Measurements from ENCODE around the gene NSMCE1.

The NSMCE1 gene

DNA sequence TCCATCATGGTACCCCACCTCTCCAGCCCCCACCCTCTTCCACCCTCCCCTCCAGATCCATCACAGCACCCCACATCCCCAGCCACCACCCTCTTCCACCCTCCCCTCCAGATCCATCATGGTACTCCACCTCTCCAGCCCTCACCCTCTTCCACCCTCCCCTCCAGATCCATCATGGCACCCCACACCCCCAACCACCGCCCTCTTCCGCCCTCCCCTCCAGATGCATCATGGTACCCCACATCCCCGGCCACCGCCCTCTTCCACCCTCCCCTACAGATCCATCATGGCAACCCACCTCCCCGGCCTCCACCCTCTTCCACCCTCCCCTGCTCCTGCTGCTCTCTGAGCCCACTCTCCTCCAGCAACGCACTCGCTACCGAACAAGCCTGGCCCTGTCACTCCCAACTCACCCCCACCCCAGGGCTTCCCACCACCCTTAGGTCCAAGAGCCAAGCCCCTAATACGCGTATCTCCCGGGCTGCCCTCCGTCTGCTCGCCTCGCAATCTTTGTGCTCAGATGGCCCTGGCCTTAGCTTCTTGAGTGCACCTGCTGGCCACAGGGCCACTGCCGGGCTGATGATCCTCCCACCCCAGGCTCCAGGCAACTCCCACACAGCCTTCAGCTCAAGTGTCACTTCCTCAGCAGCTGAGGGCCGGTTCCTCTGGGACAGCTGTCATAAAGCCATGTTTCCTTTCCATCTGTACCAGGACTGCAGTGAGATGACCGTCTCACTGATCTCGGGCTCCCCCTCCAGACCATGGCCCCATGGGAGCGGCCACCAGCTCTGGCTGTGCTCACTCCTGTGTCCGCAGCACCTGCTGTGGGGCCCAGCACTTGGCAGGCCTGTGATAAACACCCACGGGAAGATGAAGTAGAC, 39.7 kb downstream of the NSMCE1 start:
- no peak for DNase-seq

DNA sequence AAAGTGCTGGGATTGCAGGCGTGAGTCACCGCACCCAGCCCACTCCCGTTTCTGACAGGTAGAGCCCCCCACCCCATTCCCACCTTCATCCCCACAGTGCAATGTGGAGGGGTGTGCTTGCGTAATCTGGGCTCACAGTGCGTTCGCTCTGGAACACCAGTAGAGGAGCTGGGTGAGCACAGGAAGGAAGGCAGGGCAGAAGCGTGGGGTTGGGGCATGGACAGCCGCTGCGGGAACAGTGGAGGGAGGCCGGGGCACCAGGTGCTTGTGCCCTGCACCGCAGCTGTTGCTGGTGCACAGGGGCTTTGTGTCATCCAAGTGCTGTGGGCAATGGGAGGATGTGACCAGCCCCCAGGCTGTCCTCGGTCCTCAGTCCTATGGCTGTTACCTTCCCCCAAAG, 40.5 kb downstream of the NSMCE1 start:
- DNase-seq = no peak

- no peak for DNase-seq
These were observed 41.4 kb downstream of the NSMCE1 start for GRCh38 chr16:27226976-27227705.

GRCh38 chr16:27226476-27226875, 42.1 kb downstream of the NSMCE1 start:
- DNase-seq = no peak

GRCh38 chr16:27225536-27226360, 42.8 kb downstream of the NSMCE1 start:
- no peak for DNase-seq

GRCh38 chr16:27224741-27225300, 43.8 kb downstream of the NSMCE1 start:
- DNase-seq = no peak

- DNase-seq = no peak
These were observed 44.3 kb downstream of the NSMCE1 start for GRCh38 chr16:27224271-27224737.

- no peak for DNase-seq
These were observed 44.9 kb downstream of the NSMCE1 start for GRCh38 chr16:27223701-27224100.

- no peak for DNase-seq
These were observed 45.4 kb downstream of the NSMCE1 start for GRCh38 chr16:27223226-27223610.

DNA sequence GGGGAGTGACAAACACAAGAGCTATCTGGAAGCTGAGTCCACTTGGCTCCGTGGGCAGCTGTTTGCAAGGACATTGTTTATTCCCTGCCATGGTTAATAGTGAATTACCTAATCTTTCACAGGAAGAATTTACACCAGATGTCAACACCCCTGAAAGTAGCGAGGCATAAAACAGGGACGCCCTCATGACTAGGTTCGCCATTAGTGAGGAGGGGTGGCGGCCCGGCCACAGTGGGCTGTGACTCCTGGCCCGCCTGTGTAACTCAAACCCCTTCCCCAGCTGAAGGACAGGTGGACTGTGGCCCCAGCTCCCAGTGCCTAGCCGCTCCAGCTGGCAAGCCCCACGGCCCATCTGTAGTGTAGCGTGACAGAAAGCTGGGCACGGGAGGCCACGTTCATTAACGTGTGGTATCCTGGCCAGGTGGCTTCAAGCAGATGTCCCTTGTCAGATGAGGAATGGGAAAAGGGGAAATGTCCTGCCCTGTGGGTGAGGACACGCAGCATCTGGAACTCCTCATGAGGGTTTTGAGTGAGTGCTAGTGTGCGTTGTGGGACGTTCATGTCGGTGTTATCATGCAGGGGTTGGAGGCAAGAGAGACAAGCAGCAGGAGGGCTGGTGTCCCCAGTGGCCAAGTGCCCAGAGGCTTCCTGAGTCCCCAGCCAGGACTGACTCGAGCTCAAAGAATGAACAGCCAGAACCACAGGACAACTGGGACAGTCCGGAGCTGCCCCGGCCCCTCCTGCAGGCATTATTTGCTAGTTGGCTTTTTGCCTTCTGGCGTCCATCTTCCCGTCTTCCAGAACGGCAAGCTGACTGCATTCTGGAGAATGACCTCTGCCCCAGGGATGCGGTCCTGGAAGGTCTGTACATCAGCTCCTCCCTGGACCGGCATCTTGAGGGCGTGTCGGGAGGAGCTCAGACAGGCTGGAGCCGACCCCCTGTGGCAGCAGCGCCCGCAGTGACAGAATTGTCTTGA, 46.0 kb downstream of the NSMCE1 start:
- no peak for DNase-seq

GRCh38 chr16:27221576-27222248, 46.9 kb downstream of the NSMCE1 start:
- no peak for DNase-seq

DNA sequence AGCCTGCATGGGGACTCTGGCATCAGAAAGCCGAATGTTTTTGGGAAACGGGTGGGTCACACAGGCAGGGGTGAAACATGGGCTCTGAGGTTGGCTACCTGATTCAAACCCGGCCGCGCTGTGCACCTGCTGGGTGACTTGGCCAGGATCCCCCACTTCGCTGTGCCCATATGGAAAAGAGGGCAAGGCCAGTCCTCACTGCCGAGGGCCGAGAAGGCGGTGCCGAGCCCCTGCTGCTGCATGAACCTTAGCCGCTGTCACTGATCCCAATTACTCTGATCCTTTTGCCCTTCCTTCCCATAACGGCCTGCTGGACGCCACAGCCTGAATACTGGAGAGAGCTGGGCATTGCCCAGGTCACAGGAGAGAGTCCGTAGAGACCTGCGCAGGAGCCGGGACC, 47.6 kb downstream of the NSMCE1 start:
- DNase-seq = no peak

- no peak for DNase-seq
These were observed 48.0 kb downstream of the NSMCE1 start for GRCh38 chr16:27220527-27220926.

GRCh38 chr16:27220120-27220519, 48.5 kb downstream of the NSMCE1 start:
- no peak for DNase-seq

GRCh38 chr16:27219161-27219560, 49.4 kb downstream of the NSMCE1 start:
- no peak for DNase-seq

GRCh38 chr16:27218756-27219155, 49.8 kb downstream of the NSMCE1 start:
- no peak for DNase-seq

- no peak for DNase-seq
These were observed 51.3 kb downstream of the NSMCE1 start for GRCh38 chr16:27217256-27217655.

DNA sequence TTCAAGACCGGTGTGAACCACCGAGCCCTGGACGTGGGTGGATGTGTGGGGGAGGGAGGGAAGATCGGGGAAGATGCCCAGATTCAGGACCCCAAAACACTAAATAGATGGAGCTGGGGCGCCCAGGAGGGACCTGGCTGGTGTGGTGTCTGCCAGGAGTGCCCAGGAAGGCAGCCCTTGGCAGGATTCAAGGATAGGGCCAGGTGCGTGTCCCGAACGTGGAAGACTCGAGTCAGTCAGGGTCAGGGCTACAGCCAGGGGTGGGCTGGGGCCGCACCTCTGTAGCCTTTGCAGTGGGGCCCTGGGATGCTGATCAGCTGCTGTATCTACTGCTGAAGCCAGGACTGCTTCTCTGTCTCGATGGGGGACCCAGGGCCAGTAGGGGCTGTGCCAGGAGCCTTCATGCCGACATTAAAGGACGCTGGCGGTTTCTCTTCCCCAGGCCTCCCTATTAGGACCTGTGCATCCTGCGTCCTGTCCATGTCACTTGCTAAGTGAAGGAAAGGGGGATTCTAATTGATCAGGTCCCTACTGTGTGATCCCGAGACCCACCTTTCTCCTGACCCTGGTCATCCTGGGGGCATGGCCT, 52.2 kb downstream of the NSMCE1 start:
- no peak for DNase-seq

GRCh38 chr16:27215660-27216059, 52.9 kb downstream of the NSMCE1 start:
- DNase-seq = no peak

DNA sequence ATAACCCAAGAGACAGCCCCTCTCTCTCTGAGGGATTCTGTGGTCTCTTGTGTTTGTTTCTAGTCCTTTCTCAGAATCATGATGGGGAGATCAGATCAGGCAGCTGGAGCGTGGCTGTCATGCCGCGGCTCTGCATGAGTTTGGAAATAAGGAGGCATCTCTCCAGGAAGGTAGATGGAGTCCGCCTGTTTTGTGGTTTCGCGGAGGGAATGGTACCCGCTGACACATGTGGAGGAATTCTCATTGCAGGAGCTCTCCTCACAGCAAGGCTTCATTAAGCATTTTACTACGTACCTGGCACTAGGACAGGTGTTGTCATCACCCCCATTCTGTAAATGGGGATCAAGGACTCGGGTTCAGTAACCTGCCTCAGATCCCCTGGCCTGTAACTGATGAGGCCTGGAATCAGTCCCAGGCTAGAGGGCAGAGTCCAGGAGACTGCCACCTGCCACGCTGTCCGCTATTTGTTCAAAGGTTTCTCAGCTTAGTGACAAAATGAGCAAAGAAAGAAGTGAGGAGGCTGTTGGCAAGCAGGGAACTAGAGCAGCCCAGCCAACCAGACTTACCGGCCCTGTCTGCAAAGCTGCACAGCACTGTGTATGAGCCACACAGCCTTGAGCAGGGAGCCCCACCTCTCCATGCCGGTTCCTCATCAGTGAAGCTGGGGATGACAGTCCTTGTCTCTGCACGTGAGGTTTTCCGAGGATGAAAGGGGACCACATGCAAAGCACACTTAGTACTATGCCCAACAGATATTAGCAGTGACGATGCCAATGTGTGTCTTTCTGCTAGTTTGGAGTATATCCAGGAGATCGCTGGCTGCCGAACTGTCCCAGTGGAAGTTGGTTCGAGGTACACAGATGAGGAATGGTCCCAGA, 54.2 kb downstream of the NSMCE1 start:
- no peak for DNase-seq
